Bronchial epithelial cell (primary cell): ENCODE results near the gene MELTF. TPM values are rescaled to one million over a fixed set of nuclear protein-coding genes. Genes with fewer than 3 reads are reported as not detected.

Source experiments
- DNase-seq: peaks from one replicate; pipeline ENCODE4 v3.0.0-alpha.2; 2010; ENCODE audit warnings: low read depth
- FAIRE-seq: peaks from 2 replicates; lab custom pipeline; 2011; peaks lifted over from hg19 to GRCh38; lab: Jason Lieb, UNC
- H3K27me3 ChIP-seq: 2 replicates; pipeline ENCODE4 v1.5.1; 2011; ENCODE audit warnings: low read length; ENCODE audit not compliant: control insufficient read depth, insufficient read depth
- H3K36me3 ChIP-seq: 2 replicates; pipeline ENCODE4 v1.5.1; 2011; ENCODE audit warnings: low read length; ENCODE audit not compliant: control insufficient read depth, insufficient read depth
- H3K4me3 ChIP-seq: 2 replicates; pipeline ENCODE4 v1.5.1; 2011; ENCODE audit warnings: mild to moderate bottlenecking, low read depth, low read length, control low read depth
- total RNA-seq: library from RNA; depleted of rRNA; stranded (reverse); fragments of >200 nt; gene quantifications from 2 replicates; pipeline ENCODE4 v1.2.1, GENCODE V29; 2014
- TF ChIP-seq, protein P1 (sequence below): IDR thresholded peaks from 2 replicates; pipeline ENCODE4 v1.5.1; 2011; ENCODE audit warnings: mild to moderate bottlenecking, moderate library complexity, low read length, control low read depth, inconsistent platforms; ENCODE audit not compliant: insufficient read depth, severe bottlenecking

The MELTF gene
- total RNA-seq, 1 donor from 2014 or later: 2.1 TPM

DNA sequence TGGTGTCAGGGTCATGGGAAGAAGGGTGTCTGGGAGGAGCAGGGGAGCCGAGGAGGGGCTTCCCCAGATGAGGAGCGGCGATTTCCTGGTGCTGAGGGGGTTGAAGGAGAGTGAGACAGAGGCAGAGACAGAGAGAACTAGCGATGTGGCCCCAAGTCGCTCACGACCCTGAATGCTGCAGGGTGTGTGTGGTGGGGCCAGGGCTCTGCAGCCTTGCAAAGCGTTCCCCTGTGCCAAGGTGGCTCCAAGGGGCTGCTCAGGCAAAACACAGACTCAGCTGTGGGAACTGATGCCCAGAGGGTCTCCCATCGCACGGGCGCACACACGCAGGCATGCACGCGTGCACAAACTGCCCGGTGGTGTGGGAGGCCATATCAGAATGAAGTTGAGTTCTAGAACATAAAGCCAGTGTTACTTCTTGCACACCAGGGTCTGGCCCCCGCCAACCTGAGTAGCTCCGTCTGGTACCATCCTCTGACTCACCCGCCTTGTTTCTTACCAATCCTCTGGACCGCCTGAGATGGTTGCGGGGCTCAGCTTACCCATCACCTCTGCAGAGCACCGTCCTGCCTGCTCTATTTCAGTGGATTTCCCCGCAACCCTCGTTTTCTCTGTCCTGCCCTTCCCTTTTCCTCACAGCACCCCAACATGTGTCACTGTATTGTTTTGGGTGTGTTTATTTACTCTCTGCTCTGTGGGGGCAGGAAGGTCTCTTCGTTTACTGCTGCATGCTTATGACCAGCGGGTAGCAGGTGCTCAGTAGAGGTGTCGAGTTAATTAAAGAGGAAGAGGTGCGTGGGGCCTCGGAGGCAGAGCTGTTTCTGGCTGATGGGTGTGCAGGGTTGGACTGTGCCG is 4.5 kb downstream of the MELTF start:
- DNase-seq (no peak), FAIRE-seq (no peak)
- TF ChIP-seq, protein P1, sequence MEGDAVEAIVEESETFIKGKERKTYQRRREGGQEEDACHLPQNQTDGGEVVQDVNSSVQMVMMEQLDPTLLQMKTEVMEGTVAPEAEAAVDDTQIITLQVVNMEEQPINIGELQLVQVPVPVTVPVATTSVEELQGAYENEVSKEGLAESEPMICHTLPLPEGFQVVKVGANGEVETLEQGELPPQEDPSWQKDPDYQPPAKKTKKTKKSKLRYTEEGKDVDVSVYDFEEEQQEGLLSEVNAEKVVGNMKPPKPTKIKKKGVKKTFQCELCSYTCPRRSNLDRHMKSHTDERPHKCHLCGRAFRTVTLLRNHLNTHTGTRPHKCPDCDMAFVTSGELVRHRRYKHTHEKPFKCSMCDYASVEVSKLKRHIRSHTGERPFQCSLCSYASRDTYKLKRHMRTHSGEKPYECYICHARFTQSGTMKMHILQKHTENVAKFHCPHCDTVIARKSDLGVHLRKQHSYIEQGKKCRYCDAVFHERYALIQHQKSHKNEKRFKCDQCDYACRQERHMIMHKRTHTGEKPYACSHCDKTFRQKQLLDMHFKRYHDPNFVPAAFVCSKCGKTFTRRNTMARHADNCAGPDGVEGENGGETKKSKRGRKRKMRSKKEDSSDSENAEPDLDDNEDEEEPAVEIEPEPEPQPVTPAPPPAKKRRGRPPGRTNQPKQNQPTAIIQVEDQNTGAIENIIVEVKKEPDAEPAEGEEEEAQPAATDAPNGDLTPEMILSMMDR: no peak
- no peak overlapping the region for H3K4me3 ChIP-seq
- no peaks in the 10 kb centered on the region for H3K27me3 ChIP-seq
- H3K36me3 ChIP-seq: no peaks in the 10 kb centered on the region

DNA sequence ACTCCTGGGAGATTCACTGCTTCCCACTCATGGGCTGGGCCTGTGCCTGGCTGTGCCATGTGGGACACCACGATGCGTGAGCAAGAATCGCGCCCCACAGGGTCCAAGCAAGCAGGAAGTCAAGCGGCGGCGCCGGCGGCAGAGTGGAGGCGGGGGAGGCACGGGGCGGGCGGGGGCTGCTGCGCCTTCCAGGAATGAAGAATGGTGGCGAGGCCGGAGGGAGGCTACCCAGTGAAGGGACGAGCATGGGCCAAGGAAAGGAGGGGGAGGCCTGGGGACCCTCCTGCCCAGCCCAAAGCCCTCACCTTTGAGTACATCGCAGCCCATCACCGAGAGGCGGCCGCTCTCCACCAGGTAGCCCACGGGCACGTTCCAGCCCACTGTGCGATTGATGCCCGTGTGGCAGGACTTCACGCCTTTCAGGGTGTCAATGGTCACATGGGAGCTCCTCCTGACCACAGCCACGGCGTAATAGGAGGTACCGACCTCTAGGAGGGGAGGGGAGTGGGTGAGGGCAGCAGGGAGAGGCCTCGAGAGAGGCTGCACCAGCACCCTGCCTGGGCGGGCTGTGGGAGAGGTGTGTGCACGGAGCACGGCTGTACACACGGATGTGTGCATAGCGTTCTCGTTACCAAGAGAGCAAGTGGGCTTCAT is 5.5 kb downstream of the MELTF start:
- FAIRE-seq: no peak
- Histone ChIP-seq H3K36me3 (no peaks in the 10 kb centered on the region), H3K27me3 (no peaks in the 10 kb centered on the region), H3K4me3 (no peak overlapping the region)
- no peak for DNase-seq
- TF ChIP-seq, protein P1: no peak

DNA sequence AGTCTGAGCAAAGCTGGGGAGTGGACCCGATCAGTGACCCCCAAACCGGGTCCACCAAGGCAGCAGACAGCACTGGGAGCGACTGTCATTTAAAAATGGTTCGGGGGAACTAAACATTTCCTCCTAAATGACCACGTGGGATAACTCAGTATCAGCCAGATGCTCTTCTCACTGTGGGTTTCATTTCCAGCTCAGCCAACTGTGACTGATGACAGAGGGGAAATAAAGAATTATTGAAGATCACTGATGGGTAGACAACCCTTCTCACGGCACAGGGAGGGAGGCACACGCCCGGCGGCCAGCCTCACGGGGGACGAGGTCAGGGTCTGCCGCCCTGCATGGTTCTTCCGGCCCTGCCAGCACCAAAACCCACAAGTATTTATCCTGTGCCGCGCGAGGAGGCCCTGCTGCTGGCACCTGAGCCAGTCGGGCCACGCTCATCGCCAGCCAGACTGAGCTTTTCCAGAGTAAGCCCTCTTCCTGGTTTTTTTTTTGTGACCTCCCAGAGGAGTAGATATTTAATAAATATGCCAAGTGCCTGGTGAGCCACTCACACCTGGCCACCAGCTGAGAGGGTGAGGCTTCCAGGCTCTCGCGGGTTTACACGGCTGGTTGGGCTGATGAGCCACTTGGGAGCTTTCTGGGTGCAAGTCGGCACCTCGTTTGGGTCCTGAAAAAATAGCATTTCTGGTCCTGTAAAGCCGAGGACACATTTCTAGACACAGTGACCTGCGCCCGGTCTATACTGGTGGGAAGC is 6.2 kb downstream of the MELTF start:
- H3K27me3 ChIP-seq: no peaks in the 10 kb centered on the region
- FAIRE-seq: no peak
- DNase-seq: no peak
- no peak overlapping the region for H3K4me3 ChIP-seq
- TF ChIP-seq, protein P1: no peak
- no peaks in the 10 kb centered on the region for H3K36me3 ChIP-seq

DNA sequence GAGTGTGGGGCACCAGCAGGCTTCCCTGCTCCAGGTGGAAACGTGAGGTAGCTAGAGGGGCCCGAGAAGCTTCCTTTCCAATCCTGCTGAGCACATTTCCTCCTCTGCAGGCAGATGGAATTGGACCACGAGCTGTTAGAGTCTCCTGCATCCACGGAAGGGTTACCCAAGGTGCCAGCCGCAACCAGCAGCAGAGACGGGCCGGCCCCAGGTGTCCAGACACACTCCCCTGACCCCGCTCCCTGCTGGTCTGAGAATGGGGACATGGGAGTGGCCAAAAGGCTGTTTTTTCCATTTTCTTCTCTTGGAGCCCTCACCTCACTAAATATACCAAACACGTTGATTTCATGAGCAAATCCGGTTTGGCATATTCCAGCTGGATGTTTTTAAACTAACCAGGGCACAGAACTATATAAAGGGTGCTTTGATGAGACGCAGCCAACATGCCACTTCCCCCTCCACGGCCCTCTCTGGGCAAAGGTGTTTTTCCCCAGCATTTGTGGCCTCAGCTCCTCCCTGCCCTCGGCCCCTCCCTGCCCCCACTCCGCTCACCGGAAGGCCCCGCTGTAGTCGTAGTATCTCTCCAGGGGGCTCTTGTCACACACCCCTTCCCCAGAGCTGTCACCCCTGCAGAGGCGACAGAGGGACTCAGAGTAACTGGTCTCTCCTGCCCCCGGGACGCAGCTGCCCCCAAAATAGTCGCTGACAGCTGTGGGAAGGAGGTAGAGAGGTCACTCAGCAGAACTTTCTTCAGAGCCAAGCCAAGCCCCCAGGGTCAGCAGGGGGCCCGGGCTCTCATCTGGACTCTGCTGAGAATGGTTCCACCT is 7.0 kb downstream of the MELTF start:
- FAIRE-seq (no peak), DNase-seq (no peak)
- TF ChIP-seq, protein P1: no peak
- H3K27me3 ChIP-seq: no peaks in the 10 kb centered on the region
- no peak overlapping the region for H3K4me3 ChIP-seq
- H3K36me3 ChIP-seq: no peaks in the 10 kb centered on the region

DNA sequence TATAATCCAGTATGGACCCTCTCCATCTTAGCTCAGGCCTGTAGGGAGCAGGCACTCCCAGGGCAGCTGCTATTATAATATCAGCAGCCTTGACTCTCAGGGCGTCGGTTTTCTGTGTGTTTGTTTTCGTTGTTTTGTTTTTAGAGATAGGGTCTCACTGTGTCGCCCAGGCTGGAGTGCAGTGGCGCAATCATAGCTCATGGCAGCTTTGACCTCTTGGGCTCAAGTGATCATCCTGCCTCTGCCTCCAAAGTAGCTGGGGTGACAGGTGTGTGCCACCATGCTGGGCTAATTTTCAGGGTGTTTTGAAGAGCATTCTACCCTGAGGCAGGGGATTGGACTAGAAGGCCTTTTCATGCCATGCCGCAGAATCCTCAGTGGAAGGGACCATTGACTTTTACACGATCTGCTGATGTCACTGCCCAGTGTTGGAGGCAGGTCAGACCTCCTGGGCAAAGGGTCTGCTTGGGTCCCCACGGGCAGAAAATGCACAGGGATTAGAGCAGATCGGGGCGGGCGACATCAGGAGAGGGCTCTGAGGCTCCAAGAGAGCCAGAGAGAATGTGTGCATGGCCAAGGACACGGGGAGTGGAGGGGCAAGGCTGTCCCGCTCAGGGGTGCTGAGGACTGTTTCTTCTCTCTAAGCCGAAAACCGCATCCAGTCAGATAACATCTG is 7.8 kb downstream of the MELTF start:
- FAIRE-seq (no peak), DNase-seq (no peak)
- Histone ChIP-seq H3K27me3 (no peaks in the 10 kb centered on the region), H3K36me3 (no peaks in the 10 kb centered on the region), H3K4me3 (no peak overlapping the region)
- TF ChIP-seq, protein P1: no peak
